ENCODE measurements around the gene KCTD15.
A peak's percentile ranks its signal among the peaks of the same experiment; 100 is the strongest.

KCTD15 gene

DNA sequence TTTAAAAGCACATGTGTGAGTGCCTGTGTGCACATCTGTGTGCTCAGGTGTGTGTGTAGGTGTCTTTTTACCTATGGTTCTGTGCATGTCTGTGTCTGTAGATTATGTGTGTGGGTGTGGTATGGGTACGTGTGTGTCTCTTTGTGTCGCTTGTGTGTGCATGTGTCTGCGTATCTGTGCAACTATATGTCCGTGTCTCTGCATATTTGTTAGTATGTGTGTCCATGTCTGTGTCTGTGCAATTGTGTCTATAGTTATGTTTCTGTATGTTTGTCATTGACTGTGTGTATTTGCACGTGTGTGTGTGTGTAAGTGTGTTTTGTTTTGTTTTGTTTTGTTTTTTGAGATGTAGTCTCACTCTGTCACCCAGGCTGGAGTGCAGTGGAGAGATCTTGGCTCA is 7.3 kb upstream of the KCTD15 start:
- TF ChIP-seq, protein P1, sequence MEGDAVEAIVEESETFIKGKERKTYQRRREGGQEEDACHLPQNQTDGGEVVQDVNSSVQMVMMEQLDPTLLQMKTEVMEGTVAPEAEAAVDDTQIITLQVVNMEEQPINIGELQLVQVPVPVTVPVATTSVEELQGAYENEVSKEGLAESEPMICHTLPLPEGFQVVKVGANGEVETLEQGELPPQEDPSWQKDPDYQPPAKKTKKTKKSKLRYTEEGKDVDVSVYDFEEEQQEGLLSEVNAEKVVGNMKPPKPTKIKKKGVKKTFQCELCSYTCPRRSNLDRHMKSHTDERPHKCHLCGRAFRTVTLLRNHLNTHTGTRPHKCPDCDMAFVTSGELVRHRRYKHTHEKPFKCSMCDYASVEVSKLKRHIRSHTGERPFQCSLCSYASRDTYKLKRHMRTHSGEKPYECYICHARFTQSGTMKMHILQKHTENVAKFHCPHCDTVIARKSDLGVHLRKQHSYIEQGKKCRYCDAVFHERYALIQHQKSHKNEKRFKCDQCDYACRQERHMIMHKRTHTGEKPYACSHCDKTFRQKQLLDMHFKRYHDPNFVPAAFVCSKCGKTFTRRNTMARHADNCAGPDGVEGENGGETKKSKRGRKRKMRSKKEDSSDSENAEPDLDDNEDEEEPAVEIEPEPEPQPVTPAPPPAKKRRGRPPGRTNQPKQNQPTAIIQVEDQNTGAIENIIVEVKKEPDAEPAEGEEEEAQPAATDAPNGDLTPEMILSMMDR (IDR thresholded peaks at IDR 0.05), result no peak
- Histone ChIP-seq H3K9me3 (no peaks in the 10 kb centered on the region), H3K36me3 (no peaks in the 10 kb centered on the region), H3K4me3 (no peak overlapping the region), H3K27me3 (peaks cover 0 to 18% of the 10 kb centered on the region in 2 donors), H3K4me1 (peaks cover 0 to 1% (median under 1%) of the 10 kb centered on the region in 4 donors), H3K27ac (no peak overlapping the region)
- intact Hi-C loops (cut with DNase I; ENCODE audit: low total_unique reads), result no loop called here
- no peak for DNase-seq

GRCh38 chr19:33794683-33795369 is 1.8 kb upstream of the KCTD15 start:
- H3K36me3 ChIP-seq, result no peaks in the 10 kb centered on the region
- intact Hi-C loops (cut with DNase I; ENCODE audit: low total_unique reads), result loop anchor here (5.0 kb wide), 1 partner anchor 202 kb away; no protein-coding TSS in a partner anchor
- TF ChIP-seq, protein P1 (IDR thresholded peaks at IDR 0.05), result no peak
- peaks cover 0 to 20% (median 8%) of the 10 kb centered on the region in 4 donors for H3K4me1 ChIP-seq
- peaks cover 0 to 5% of the 10 kb centered on the region in 2 donors for H3K27me3 ChIP-seq
- peak overlapping the region; percentile 83 to 91 for H3K4me3 ChIP-seq
- DNase-seq, result no peak
- H3K9me3 ChIP-seq, result no peaks in the 10 kb centered on the region
- H3K27ac ChIP-seq, result peak overlapping the region; percentile 84 to 97

GRCh38 chr19:33795370-33796163 is 1.1 kb upstream of the KCTD15 start:
- no peaks in the 10 kb centered on the region for H3K9me3 ChIP-seq
- peak overlapping the region; percentile 83 to 91 for H3K4me3 ChIP-seq
- TF ChIP-seq, protein P1 (IDR thresholded peaks at IDR 0.05), result peak; percentile 73 to 85
- H3K27me3 ChIP-seq, result peaks cover 0 to 4% of the 10 kb centered on the region in 2 donors
- peaks cover 0 to 26% (median 8%) of the 10 kb centered on the region in 4 donors for H3K4me1 ChIP-seq
- DNase-seq, result peak; percentile 67 to 87
- intact Hi-C loops (cut with DNase I; ENCODE audit: low total_unique reads), result loop anchor here (5.0 kb wide), 1 partner anchor 202 kb away; no protein-coding TSS in a partner anchor
- H3K27ac ChIP-seq, result peak overlapping the region; percentile 84 to 97
- H3K36me3 ChIP-seq, result peaks cover 0 to 4% (median 0%) of the 10 kb centered on the region in 3 donors

DNA sequence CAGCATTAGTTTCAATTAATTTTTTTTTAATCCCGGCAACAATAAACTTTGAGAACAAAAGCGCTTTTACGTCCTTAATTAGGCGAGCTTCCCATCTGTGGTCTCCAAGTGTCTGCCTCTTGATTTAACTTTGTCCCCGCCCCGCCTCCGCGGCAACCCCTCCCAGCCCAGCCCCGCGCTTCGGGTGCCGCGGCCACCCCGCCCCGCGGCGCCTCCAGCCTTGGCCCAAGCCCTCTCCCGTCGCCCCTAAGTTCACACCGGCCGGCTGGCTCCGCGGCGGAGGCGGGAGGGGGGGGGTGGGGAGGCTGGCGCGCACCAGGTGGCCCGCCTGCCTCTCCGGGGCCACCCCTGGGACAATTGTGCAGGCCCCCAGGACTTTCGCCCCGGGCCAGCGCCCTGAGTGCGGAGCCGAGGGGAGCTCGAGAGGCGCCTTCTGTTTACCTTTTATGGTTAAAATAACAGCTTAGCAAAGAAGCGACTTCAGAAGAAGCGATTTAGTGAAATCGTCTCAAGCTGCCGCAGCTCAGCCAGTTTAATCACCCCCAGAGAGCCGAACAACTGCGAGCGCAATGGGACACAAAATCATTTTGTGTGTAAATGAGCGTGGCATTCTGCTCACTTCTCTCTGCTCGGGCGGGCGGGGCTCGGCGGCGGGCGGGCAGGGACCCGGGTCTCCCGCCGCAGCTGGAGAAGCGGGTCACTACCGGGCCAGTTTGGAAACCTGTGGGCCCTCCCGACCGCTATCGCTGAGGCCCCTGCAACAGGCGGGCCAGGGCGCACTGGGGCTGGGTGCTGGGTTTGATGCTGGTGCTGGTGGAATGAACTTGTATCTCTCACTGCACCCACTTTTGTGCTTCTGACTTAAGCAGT is 1.4 kb downstream of the KCTD15 start:
- intact Hi-C loops (cut with DNase I; ENCODE audit: low total_unique reads), result loop anchor here (5.0 kb wide), 1 partner anchor 199 kb away; no protein-coding TSS in a partner anchor
- DNase-seq, result peak; percentile 30 to 78
- H3K27ac ChIP-seq, result peak overlapping the region; percentile 84 to 97
- H3K4me3 ChIP-seq, result peak overlapping the region; percentile 83 to 91
- TF ChIP-seq, protein P1 (IDR thresholded peaks at IDR 0.05), result no peak
- peaks cover 0 to 26% (median 20%) of the 10 kb centered on the region in 3 donors for H3K36me3 ChIP-seq
- no peaks in the 10 kb centered on the region for H3K9me3 ChIP-seq
- H3K27me3 ChIP-seq, result no peaks in the 10 kb centered on the region
- H3K4me1 ChIP-seq, result peaks cover 0 to 37% (median 15%) of the 10 kb centered on the region in 4 donors

DNA sequence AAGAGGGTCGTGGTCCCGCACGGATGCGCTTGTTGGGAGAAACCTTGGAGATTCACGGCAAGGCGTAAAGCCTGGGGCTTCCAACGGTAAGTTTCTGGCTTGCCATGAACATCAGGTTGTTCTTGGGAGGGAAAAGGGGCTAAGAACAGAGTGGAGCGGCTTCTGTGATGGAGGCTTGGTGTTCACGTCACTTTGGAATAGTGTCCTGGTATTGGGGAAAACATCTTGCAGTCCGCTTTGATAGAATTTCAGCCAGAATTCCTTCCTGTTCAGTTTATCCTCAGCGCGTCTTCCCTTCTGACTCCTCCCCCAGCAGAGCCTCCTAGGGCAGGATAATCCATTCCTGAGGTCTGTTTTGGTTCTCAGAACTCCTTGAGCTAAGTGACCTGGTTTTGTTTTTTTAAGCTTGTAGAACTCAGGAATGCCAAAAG is 2.0 kb downstream of the KCTD15 start:
- intact Hi-C loops (cut with DNase I; ENCODE audit: low total_unique reads), result loop anchor here (5.0 kb wide), 1 partner anchor 199 kb away; no protein-coding TSS in a partner anchor
- H3K4me1 ChIP-seq, result peaks cover 0 to 40% (median 15%) of the 10 kb centered on the region in 4 donors
- TF ChIP-seq, protein P1 (IDR thresholded peaks at IDR 0.05), result no peak
- no peak for DNase-seq
- no peaks in the 10 kb centered on the region for H3K9me3 ChIP-seq
- H3K4me3 ChIP-seq, result peak overlapping the region; percentile 83 to 91
- H3K36me3 ChIP-seq, result peaks cover 0 to 33% (median 21%) of the 10 kb centered on the region in 3 donors
- H3K27ac ChIP-seq, result peak overlapping the region; percentile 84 to 97
- no peaks in the 10 kb centered on the region for H3K27me3 ChIP-seq

All from tibial artery (tissue), 4 donors.